Natural killer cell treated with Interleukin-12 subunit alpha and Interleukin-12 subunit beta and Interleukin-15 and Interleukin-18, amount 100 ng/mL, for 72 hours (primary cell): ENCODE data around the gene AKAP13. TPM values are rescaled to one million over a fixed set of nuclear protein-coding genes. Genes with fewer than 3 reads are reported as not detected.
"Not testable (repeated sequence)": the region's sequence is repeated elsewhere in the genome, so short reads cannot be mapped to it uniquely, and the experiment has no call there.

Experiments
- ATAC-seq, 2 donors: fragments of 150-1000 bp; cut with Tn5 transposase in 1 of 2; sonication (Bioruptor Pico), chemical (Tn5 transposase) in 1 of 2; 2 replicates each; pipeline ENCODE4 v1.10.0; 2021
- DNase-seq: peaks from one replicate; pipeline ENCODE4 v3.0.0; 2022; ENCODE audit warnings: low spot score
- H3K27ac Mint-ChIP-seq, 2 donors: 1 replicate in 1 of 2; 2 replicates in 1 of 2; pipeline ENCODE4 v1.8.0; 2022; ENCODE audit warnings: mixed read lengths in 2 of 2, mild to moderate bottlenecking in 1 of 2, moderate library complexity in 1 of 2
- H3K27me3 Mint-ChIP-seq, 2 donors: 1 replicate in 1 of 2; 2 replicates in 1 of 2; pipeline ENCODE4 v1.8.0; 2022; ENCODE audit warnings: mixed read lengths in 2 of 2
- H3K36me3 Mint-ChIP-seq: one replicate; pipeline ENCODE4 v1.8.0; 2022; ENCODE audit warnings: mixed read lengths
- H3K4me1 Mint-ChIP-seq, 2 donors: 1 replicate in 1 of 2; 2 replicates in 1 of 2; pipeline ENCODE4 v1.8.0; 2022; ENCODE audit warnings: low read depth in 2 of 2, mixed read lengths in 2 of 2, mild to moderate bottlenecking in 1 of 2
- H3K4me3 Mint-ChIP-seq: one replicate; pipeline ENCODE4 v1.8.0; 2022; ENCODE audit warnings: mixed read lengths
- H3K9me3 Mint-ChIP-seq: 2 replicates; pipeline ENCODE4 v1.8.0; 2022; ENCODE audit warnings: mixed read lengths
- total RNA-seq, 2 donors: library from RNA; stranded (reverse); gene quantifications; one replicate each; pipeline ENCODE4 v1.2.3, GENCODE V29; 2022

Gene AKAP13
- total RNA-seq, 2 donors from 2014 or later, result 142 to 176 TPM

- Mint-ChIP-seq H3K27me3 (no peaks in the 10 kb centered on the region), H3K36me3 (no peaks in the 10 kb centered on the region), H3K4me3 (peak overlapping the region; percentile 89), H3K27ac (peak overlapping the region; percentile 94 to 95), H3K9me3 (no peaks in the 10 kb centered on the region), H3K4me1 (peaks cover 65 to 69% of the 10 kb centered on the region in 2 donors)
- DNase-seq (peak; percentile 87), ATAC-seq (peak; percentile 80 to 81)
Measured at GRCh38 chr15:85580879-85581278, 200.5 kb downstream of the AKAP13 start.

DNA sequence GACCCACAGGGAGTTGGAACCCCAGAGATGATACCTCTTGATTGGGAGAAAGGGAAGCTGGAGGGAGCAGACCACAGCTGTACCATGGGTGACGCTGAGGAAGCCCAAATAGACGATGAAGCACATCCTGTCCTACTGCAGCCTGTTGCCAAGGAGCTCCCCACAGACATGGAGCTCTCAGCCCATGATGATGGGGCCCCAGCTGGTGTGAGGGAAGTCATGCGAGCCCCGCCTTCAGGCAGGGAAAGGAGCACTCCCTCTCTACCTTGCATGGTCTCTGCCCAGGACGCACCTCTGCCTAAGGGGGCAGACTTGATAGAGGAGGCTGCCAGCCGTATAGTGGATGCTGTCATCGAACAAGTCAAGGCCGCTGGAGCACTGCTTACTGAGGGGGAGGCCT, 201.1 kb downstream of the AKAP13 start:
- H3K27me3 Mint-ChIP-seq, result no peaks in the 10 kb centered on the region
- DNase-seq (no peak), ATAC-seq (peak; percentile 45 to 72)
- no peaks in the 10 kb centered on the region for H3K36me3 Mint-ChIP-seq
- peak overlapping the region; percentile 94 to 95 for H3K27ac Mint-ChIP-seq
- no peaks in the 10 kb centered on the region for H3K9me3 Mint-ChIP-seq
- H3K4me1 Mint-ChIP-seq, result peaks cover 70 to 74% of the 10 kb centered on the region in 2 donors
- H3K4me3 Mint-ChIP-seq, result peak overlapping the region; percentile 89

GRCh38 chr15:85582131-85583079, 202.0 kb downstream of the AKAP13 start:
- H3K36me3 Mint-ChIP-seq, result no peaks in the 10 kb centered on the region
- no peaks in the 10 kb centered on the region for H3K9me3 Mint-ChIP-seq
- ATAC-seq (peak; percentile 71 to 81), DNase-seq (peak; percentile 69)
- H3K4me1 Mint-ChIP-seq, result peaks cover 74 to 78% of the 10 kb centered on the region in 2 donors
- H3K4me3 Mint-ChIP-seq, result peak overlapping the region; percentile 89
- H3K27me3 Mint-ChIP-seq, result no peaks in the 10 kb centered on the region
- peak overlapping the region; percentile 94 to 95 for H3K27ac Mint-ChIP-seq

DNA sequence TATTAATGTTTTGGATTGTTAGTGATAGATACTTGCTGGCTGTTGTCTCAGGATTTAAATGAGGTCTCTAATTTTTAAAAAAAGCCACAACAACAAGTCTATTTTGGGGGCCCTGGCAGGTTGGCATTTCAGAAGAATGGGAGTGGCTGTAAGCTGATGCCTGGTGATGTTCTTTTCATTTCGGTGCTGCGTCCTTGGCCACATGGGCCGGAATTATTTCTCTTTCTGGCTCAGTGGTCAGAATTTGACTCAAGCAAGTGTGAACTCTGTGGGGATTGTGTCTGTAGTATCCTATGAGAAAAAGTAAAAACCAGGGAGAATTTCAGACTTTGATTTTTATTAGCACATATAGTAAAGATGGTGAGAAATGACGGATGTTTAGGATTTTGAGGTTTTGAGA, 203.0 kb downstream of the AKAP13 start:
- DNase-seq, result no peak
- H3K4me3 Mint-ChIP-seq, result peak overlapping the region; percentile 89
- no peaks in the 10 kb centered on the region for H3K27me3 Mint-ChIP-seq

GRCh38 chr15:85583923-85584390, 203.6 kb downstream of the AKAP13 start:
- Mint-ChIP-seq H3K27ac (peak overlapping the region; percentile 94 to 95), H3K27me3 (no peaks in the 10 kb centered on the region), H3K36me3 (peaks cover 8% of the 10 kb centered on the region), H3K4me3 (peak overlapping the region; percentile 89), H3K9me3 (no peaks in the 10 kb centered on the region), H3K4me1 (peaks cover 81 to 86% of the 10 kb centered on the region in 2 donors)
- DNase-seq, result peak; percentile 78
- ATAC-seq, result peak; percentile 51 to 83

More for the DNA sequence above, 203.0 kb downstream of the AKAP13 start:
- peaks cover 3% of the 10 kb centered on the region for H3K36me3 Mint-ChIP-seq
- no peaks in the 10 kb centered on the region for H3K9me3 Mint-ChIP-seq
- peak overlapping the region; percentile 94 to 95 for H3K27ac Mint-ChIP-seq
- ATAC-seq, result peak in 1 of 2 donors; percentile 30
- peaks cover 79 to 84% of the 10 kb centered on the region in 2 donors for H3K4me1 Mint-ChIP-seq

DNA sequence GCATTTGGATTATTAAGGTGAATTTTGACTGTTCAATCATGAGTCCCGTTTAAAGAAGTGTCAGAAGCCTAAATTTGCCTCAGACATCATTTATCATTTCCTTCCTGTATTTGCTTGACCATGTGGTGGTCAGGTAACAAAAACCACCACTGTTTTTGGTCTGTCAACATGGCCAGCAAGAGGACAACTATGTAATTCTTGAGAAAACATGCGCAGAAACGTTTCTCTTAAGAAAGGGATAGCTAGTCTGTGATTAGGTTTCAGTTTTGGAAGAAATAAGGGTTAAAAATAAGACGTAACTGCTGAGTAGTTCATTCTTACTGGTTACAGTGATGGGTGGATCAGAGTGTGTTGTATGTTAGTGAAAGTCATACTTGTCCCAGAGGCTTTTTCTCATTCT, 204.5 kb downstream of the AKAP13 start:
- ATAC-seq, result no peak
- peak overlapping the region; percentile 62 for H3K4me3 Mint-ChIP-seq
- peak overlapping the region; percentile 94 to 95 for H3K27ac Mint-ChIP-seq

DNA sequence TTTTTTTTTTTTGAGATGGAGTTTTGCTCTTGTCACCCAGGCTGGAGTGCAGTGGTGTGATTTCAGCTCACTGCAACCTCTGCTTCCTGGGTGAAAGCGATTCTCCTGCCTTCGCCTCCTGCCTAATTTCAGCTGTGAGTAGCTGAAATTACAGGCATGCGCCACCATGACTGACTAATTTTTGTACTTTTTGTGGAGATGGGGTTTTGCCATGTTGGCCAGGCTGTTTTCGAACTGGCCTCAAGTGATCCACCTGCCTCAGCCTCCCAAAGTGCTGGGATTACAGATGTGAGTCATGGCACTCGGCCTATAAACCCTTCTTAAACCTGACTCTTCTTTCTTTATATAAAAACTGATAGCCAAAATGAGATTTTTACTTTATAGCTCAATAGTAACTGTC, 205.8 kb downstream of the AKAP13 start:
- H3K27ac Mint-ChIP-seq, result peak overlapping the region; percentile 42 to 94
- peaks cover 62 to 67% of the 10 kb centered on the region in 2 donors for H3K4me1 Mint-ChIP-seq
- peak overlapping the region; percentile 62 for H3K4me3 Mint-ChIP-seq
- H3K36me3 Mint-ChIP-seq, H3K27me3 Mint-ChIP-seq, H3K9me3 Mint-ChIP-seq: not testable (repeated sequence)
- peak in 1 of 2 donors; percentile 21 for ATAC-seq
- DNase-seq, result peak; percentile 66

More for the DNA sequence above, 204.5 kb downstream of the AKAP13 start:
- DNase-seq, result no peak
- peaks cover 75 to 80% of the 10 kb centered on the region in 2 donors for H3K4me1 Mint-ChIP-seq
- H3K36me3 Mint-ChIP-seq, result peaks cover 8% of the 10 kb centered on the region
- no peaks in the 10 kb centered on the region for H3K9me3 Mint-ChIP-seq
- no peaks in the 10 kb centered on the region for H3K27me3 Mint-ChIP-seq

DNA sequence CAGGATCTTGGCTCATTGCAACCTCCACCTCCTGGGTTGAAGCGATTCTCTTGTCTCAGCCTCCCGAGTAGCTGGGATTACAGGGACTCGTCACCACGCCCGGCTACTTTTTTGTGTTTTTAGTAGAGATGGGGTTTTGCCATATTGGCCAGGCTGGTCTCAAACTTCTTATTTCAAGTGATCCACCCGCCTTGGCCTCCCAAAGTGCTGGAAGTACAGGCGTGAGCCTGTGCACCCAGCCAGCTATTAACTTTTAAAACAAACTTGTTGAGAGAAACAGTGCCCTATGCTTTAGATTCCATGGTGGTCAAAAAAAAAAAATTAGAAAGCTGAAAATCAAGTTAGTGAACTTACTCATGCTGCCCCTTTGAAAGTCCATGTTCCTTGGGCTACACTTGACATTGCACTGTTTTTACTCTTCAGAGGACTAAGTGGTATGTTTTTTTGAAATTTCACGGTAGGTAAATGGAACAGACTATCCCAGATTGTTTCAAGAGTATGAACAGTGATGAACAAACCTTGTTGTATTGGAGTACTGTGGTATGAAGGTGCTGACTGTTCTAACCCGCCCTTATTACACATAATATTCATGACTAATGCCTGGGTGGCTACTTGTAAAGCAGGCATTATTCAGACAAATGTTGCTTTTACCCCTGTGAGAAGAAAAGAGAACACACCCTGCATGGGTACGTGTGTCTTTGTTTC, 207.5 kb downstream of the AKAP13 start:
- Mint-ChIP-seq H3K27me3 (no peaks in the 10 kb centered on the region), H3K9me3 (no peaks in the 10 kb centered on the region), H3K4me1 (peaks cover 45 to 51% of the 10 kb centered on the region in 2 donors), H3K36me3 (peaks cover 8% of the 10 kb centered on the region), H3K4me3 (no peak overlapping the region), H3K27ac (peak overlapping the region in 1 of 2 donors; percentile 49)
- ATAC-seq (no peak), DNase-seq (no peak)

DNA sequence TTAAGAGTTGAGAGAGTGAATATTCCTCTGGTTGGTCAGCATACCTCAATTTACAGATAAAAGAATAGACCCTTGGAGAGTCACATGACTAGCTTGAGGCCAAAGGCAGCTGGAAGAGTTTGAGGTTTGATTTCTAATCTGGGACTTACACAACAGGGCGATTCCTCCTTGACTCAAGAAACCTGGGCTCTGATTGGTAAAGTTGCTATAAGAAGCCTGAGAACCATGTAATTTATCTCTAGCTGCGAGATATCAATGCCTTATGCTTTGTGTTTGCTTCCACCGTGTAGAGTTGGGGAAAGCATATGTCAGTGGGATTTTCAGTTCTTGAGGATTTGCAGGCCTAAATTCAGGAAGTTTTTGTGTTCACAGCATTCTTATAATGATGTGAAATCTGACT, 208.3 kb downstream of the AKAP13 start:
- Mint-ChIP-seq H3K4me3 (no peak overlapping the region), H3K4me1 (peaks cover 37 to 42% of the 10 kb centered on the region in 2 donors), H3K27ac (peak overlapping the region in 1 of 2 donors; percentile 49), H3K36me3 (peaks cover 8% of the 10 kb centered on the region), H3K9me3 (no peaks in the 10 kb centered on the region), H3K27me3 (no peaks in the 10 kb centered on the region)
- no peak for DNase-seq
- no peak for ATAC-seq

- H3K4me1 Mint-ChIP-seq, result peaks cover 32 to 35% of the 10 kb centered on the region in 2 donors
- peaks cover 8% of the 10 kb centered on the region for H3K36me3 Mint-ChIP-seq
- H3K4me3 Mint-ChIP-seq, result no peak overlapping the region
- DNase-seq, result no peak
- no peak overlapping the region for H3K27ac Mint-ChIP-seq
- H3K27me3 Mint-ChIP-seq, result no peaks in the 10 kb centered on the region
- H3K9me3 Mint-ChIP-seq, result no peaks in the 10 kb centered on the region
- ATAC-seq, result no peak
Measured at GRCh38 chr15:85589851-85590250, 209.4 kb downstream of the AKAP13 start.

GRCh38 chr15:85591622-85592021, 211.2 kb downstream of the AKAP13 start:
- H3K27me3 Mint-ChIP-seq, result no peaks in the 10 kb centered on the region
- H3K4me1 Mint-ChIP-seq, result peaks cover 30 to 35% of the 10 kb centered on the region in 2 donors
- H3K27ac Mint-ChIP-seq, result no peak overlapping the region
- no peaks in the 10 kb centered on the region for H3K9me3 Mint-ChIP-seq
- no peak for DNase-seq
- H3K36me3 Mint-ChIP-seq, result peaks cover 8% of the 10 kb centered on the region
- no peak overlapping the region for H3K4me3 Mint-ChIP-seq
- ATAC-seq, result no peak

DNA sequence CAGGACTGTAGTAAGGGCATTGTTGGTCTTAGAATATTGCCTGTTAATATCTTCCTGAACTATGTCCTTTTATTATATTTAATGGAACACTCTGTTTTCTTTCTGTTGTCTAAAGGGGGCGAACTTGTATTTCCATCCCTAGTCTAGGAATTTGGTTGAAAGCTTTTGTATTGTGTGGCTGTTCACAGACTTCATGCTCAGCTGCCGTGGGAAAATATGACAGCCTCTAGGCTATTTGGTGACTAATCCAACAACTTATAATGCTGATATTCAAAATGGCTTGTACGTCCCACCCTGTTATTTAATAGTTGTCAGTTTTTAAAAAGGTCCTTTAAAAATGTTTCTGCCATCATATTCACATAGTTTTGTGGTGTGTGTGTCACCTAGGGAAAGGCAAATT, 211.7 kb downstream of the AKAP13 start:
- Mint-ChIP-seq H3K4me3 (no peak overlapping the region), H3K4me1 (peaks cover 30 to 37% of the 10 kb centered on the region in 2 donors), H3K9me3 (no peaks in the 10 kb centered on the region), H3K27me3 (no peaks in the 10 kb centered on the region), H3K36me3 (peaks cover 8% of the 10 kb centered on the region), H3K27ac (no peak overlapping the region)
- ATAC-seq, result no peak
- DNase-seq, result no peak

- Mint-ChIP-seq H3K36me3 (no peaks in the 10 kb centered on the region), H3K4me1 (peaks cover 29 to 37% of the 10 kb centered on the region in 2 donors)
Measured at GRCh38 chr15:85593809-85594445, 213.5 kb downstream of the AKAP13 start.

More at GRCh38 chr15:85593809-85594445, 213.5 kb downstream of the AKAP13 start:
- H3K9me3 Mint-ChIP-seq, result no peaks in the 10 kb centered on the region
- ATAC-seq (no peak), DNase-seq (no peak)
- H3K27me3 Mint-ChIP-seq, result no peaks in the 10 kb centered on the region
- no peak overlapping the region for H3K27ac Mint-ChIP-seq
- no peak overlapping the region for H3K4me3 Mint-ChIP-seq
